ENCODE data around the gene NR6A1. TPM values are rescaled to one million over a fixed set of nuclear protein-coding genes. Genes with fewer than 3 reads are reported as not detected.

NR6A1 gene
- total and polyA plus RNA-seq, 2 of the 8 experiments (the other 6 are each of a cell fraction or from before 2014, with no cell fraction given), result 93.2 to 237 TPM

DNA sequence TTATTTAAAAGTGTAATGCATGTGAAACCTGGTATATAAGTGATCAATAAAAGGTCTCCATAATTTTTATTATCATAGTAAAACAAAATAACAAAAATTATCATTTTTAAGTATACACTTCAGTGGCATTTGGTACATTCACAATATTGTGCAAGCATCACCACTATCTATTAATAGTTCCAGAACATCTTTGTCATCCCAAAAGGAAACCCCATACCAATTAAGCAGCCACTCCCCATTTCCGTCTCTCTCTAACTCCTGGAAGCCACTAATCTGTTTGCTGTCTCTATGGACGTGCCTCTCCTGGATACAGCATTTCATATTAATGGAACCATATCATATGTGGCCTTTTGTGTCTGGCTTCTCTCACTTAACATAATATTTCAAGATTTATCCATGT, 13.4 kb upstream of the NR6A1 start (continued):
- TF ChIP-seq MAFK (IDR thresholded peaks at IDR 0.05; ENCODE audit: low read depth, low read length), result no peak
- no peak for TF ChIP-seq CHD1 (IDR thresholded peaks at IDR 0.05; ENCODE audit: low read depth, low read length)
- no peak for TF ChIP-seq EGR1 (IDR thresholded peaks at IDR 0.05; ENCODE audit: borderline replicate concordance, low read depth, low read length)
- no peak for TF ChIP-seq POLR2AphosphoS5 (IDR thresholded peaks at IDR 0.05; ENCODE audit: low read depth, low read length)
- no peak for TF ChIP-seq RAD21 (IDR thresholded peaks at IDR 0.05 in 1 of 2, conservative IDR thresholded peaks at IDR 0.05 in 1 of 2; ENCODE audit: low read depth in 2 of 2, low read length in 2 of 2)

All from H1 (cell line).